H1 (cell line): ENCODE data around the gene FITM1. TPM values are rescaled to one million over a fixed set of nuclear protein-coding genes. Genes with fewer than 3 reads are reported as not detected.

ENCODE experiments used
- CTCF ChIA-PET: fragments of 300-600 bp; sonication (Branson Sonifier 250); formaldehyde crosslinking; loops from one replicate; lab custom pipeline; 2021; ENCODE audit not compliant: partially characterized antibody; lab: Charles Lee
- POLR2A ChIA-PET: fragments of 300-600 bp; sonication (Branson Sonifier 250); formaldehyde crosslinking; loops from one replicate; lab custom pipeline; 2021; ENCODE audit warnings: inconsistent platforms; ENCODE audit not compliant: partially characterized antibody; lab: Charles Lee
- DNase-seq, 2 experiments: peaks; one replicate each; pipeline versions ENCODE4 v3.0.0 to v3.0.0-alpha.2; 2010 to 2022; ENCODE audit warnings: low spot score in 2 of 2, low read depth in 1 of 2, mixed read lengths in 1 of 2
- FAIRE-seq: peaks from 2 replicates; lab custom pipeline; 2011; peaks lifted over from hg19 to GRCh38; lab: Jason Lieb, UNC
- H2AFZ ChIP-seq: 2 replicates; pipeline ENCODE4 v1.8.1; 2012; ENCODE audit warnings: low read length, inconsistent platforms
- H2AK5ac ChIP-seq: 2 replicates; pipeline ENCODE4 v1.6.1; 2013; ENCODE audit warnings: low read depth, low read length
- H2BK120ac ChIP-seq: replicated peaks from 2 replicates; pipeline ENCODE3; 2013; ENCODE audit warnings: low read depth, low read length, inconsistent platforms
- H2BK12ac ChIP-seq: 2 replicates; pipeline ENCODE4 v1.6.1; 2013; ENCODE audit warnings: low read depth, low read length
- H2BK15ac ChIP-seq: 2 replicates; pipeline ENCODE4 v1.6.1; 2013; ENCODE audit warnings: low read length
- H2BK20ac ChIP-seq: 2 replicates; pipeline ENCODE4 v1.6.1; 2013; ENCODE audit warnings: low read length
- H2BK5ac ChIP-seq: 2 replicates; pipeline ENCODE4 v1.6.1; 2013; ENCODE audit warnings: low read depth, low read length
- H3K14ac ChIP-seq: 2 replicates; pipeline ENCODE4 v1.6.1; 2013; ENCODE audit warnings: inconsistent platforms; ENCODE audit not compliant: insufficient read length
- H3K18ac ChIP-seq: 2 replicates; pipeline ENCODE4 v1.6.1; 2013; ENCODE audit warnings: low read length; ENCODE audit errors: extremely low read depth
- H3K23ac ChIP-seq: 2 replicates; pipeline ENCODE4 v1.6.1; 2013; ENCODE audit warnings: inconsistent platforms; ENCODE audit not compliant: insufficient read length
- H3K23me2 ChIP-seq: 2 replicates; pipeline ENCODE4 v1.6.1; 2013; ENCODE audit warnings: low read depth, low read length
- H3K27ac ChIP-seq: 2 replicates; pipeline ENCODE4 v1.6.1; 2011; ENCODE audit warnings: low read depth, low read length, inconsistent platforms
- H3K27me3 ChIP-seq, 4 experiments: replicated peaks in 1 of 4; 1 replicate in 1 of 4; 2 replicates in 3 of 4; pipeline versions ENCODE4 v1.6.1 to v1.8.1; 2011 to 2013; ENCODE audit warnings: low read length in 3 of 4, mild to moderate bottlenecking in 3 of 4, inconsistent platforms in 2 of 4, mixed read lengths in 2 of 4, moderate library complexity in 1 of 4; ENCODE audit not compliant: control insufficient read depth in 3 of 4, insufficient read depth in 3 of 4; ENCODE audit errors: extremely low read depth in 1 of 4
- H3K36me3 ChIP-seq, 4 experiments: 2 replicates each; pipeline versions ENCODE4 v1.6.1 to v1.8.1; 2011 to 2013; ENCODE audit warnings: mild to moderate bottlenecking in 4 of 4, low read length in 3 of 4, moderate library complexity in 2 of 4, control low read depth in 1 of 4, inconsistent platforms in 1 of 4; ENCODE audit not compliant: insufficient read depth in 4 of 4, control insufficient read depth in 2 of 4
- H3K4ac ChIP-seq: replicated peaks from 2 replicates; pipeline ENCODE3; 2013; ENCODE audit warnings: low read length, low read depth, mixed read lengths, inconsistent platforms; ENCODE audit not compliant: insufficient read length
- H3K4me1 ChIP-seq, 4 experiments: replicated peaks in 1 of 4; 1 replicate in 1 of 4; 2 replicates in 3 of 4; pipeline versions ENCODE4 v1.6.1 to v1.8.1; 2011 to 2013; ENCODE audit warnings: low read length in 3 of 4, inconsistent platforms in 2 of 4, mixed read lengths in 1 of 4; ENCODE audit not compliant: insufficient read depth in 4 of 4, control insufficient read depth in 3 of 4
- H3K4me2 ChIP-seq, 2 experiments: 2 replicates each; pipeline versions ENCODE4 v1.6.1 to v1.8.1; 2011 to 2013; ENCODE audit warnings: low read depth in 2 of 2, low read length in 2 of 2, control low read depth in 1 of 2, inconsistent platforms in 1 of 2, mild to moderate bottlenecking in 1 of 2; ENCODE audit not compliant: insufficient read depth in 1 of 2
- H3K4me3 ChIP-seq, 4 experiments: fragments of 200-600, 300-600 bp in 1 of 4; sonication (generic), shearing (Covaris generic), sonication (Bioruptor Twin) in 1 of 4; 2 replicates each; pipeline versions ENCODE4 v1.5.1 to v1.8.1; 2011 to 2016; ENCODE audit warnings: low read length in 4 of 4, low read depth in 3 of 4, control low read depth in 2 of 4, inconsistent platforms in 2 of 4, mild to moderate bottlenecking in 2 of 4, mixed read lengths in 1 of 4, moderate library complexity in 1 of 4; ENCODE audit not compliant: insufficient read depth in 2 of 4; ENCODE audit errors: extremely low read depth in 1 of 4
- H3K56ac ChIP-seq: replicated peaks from 2 replicates; pipeline ENCODE3; 2013; ENCODE audit warnings: low read depth, mild to moderate bottlenecking, mixed read lengths, low read length, inconsistent platforms; ENCODE audit not compliant: insufficient read length
- H3K79me1 ChIP-seq: 2 replicates; pipeline ENCODE4 v1.6.1; 2013; ENCODE audit warnings: low read depth, low read length, control low read depth
- H3K79me2 ChIP-seq, 2 experiments: 2 replicates each; pipeline versions ENCODE4 v1.6.1 to v1.8.1; 2012 to 2013; ENCODE audit warnings: low read length in 2 of 2, mild to moderate bottlenecking in 2 of 2, inconsistent platforms in 1 of 2; ENCODE audit not compliant: insufficient read depth in 2 of 2, control insufficient read depth in 1 of 2
- H3K9ac ChIP-seq, 4 experiments: replicated peaks in 1 of 4; 1 replicate in 1 of 4; 2 replicates in 3 of 4; pipeline versions ENCODE4 v1.6.1 to v1.8.1; 2011 to 2013; ENCODE audit warnings: low read depth in 3 of 4, low read length in 3 of 4, control low read depth in 2 of 4, mild to moderate bottlenecking in 2 of 4, moderate library complexity in 2 of 4, inconsistent platforms in 1 of 4; ENCODE audit errors: extremely low read depth in 1 of 4
- H3K9me3 ChIP-seq, 2 experiments: 2 replicates each; pipeline versions ENCODE4 v1.6.1 to v1.8.1; 2012 to 2013; ENCODE audit warnings: mild to moderate bottlenecking in 2 of 2, moderate library complexity in 2 of 2, control low read depth in 1 of 2, inconsistent platforms in 1 of 2, low read depth in 1 of 2, low read length in 1 of 2, mixed read lengths in 1 of 2; ENCODE audit not compliant: insufficient read depth in 2 of 2
- H4K20me1 ChIP-seq, 2 experiments: replicated peaks in 1 of 2; 2 replicates each; pipeline versions ENCODE3 to v1.8.1; 2011 to 2013; ENCODE audit warnings: inconsistent platforms in 2 of 2, low read length in 2 of 2, mild to moderate bottlenecking in 1 of 2; ENCODE audit not compliant: insufficient read depth in 2 of 2, control insufficient read depth in 1 of 2
- H4K5ac ChIP-seq: 2 replicates; pipeline ENCODE4 v1.6.1; 2013; ENCODE audit warnings: low read length, low read depth, mixed read lengths, inconsistent platforms; ENCODE audit not compliant: insufficient read length
- H4K8ac ChIP-seq: 2 replicates; pipeline ENCODE4 v1.8.0; 2013; ENCODE audit warnings: mild to moderate bottlenecking, moderate library complexity, low read length, inconsistent platforms; ENCODE audit not compliant: insufficient read depth; ENCODE audit errors: extremely low read depth
- H4K91ac ChIP-seq: replicated peaks from 2 replicates; pipeline ENCODE3; 2013; ENCODE audit warnings: low read length, mixed read lengths, inconsistent platforms; ENCODE audit not compliant: insufficient read length
- KDM4A ChIP-seq: IDR thresholded peaks from one replicate; pipeline ENCODE4 v1.7.1; 2012; ENCODE audit warnings: low read depth, mild to moderate bottlenecking, moderate library complexity, low read length, inconsistent platforms; ENCODE audit not compliant: severe bottlenecking
- RNF2 ChIP-seq: fragments of 200-900, 300-1000 bp; sonication (generic); IDR thresholded peaks from 2 replicates; pipeline ENCODE4 v1.7.1; 2016; ENCODE audit warnings: borderline replicate concordance, low read depth, mild to moderate bottlenecking, antibody characterized with exemption, low read length; ENCODE audit not compliant: poor library complexity, severe bottlenecking; ENCODE audit errors: missing control alignments
- SRF ChIP-seq: IDR thresholded peaks from 2 replicates; pipeline ENCODE4 v1.6.1; 2011; ENCODE audit warnings: mild to moderate bottlenecking, low read depth, low read length, moderate library complexity
- WGBS, 2 experiments: shearing (Covaris generic) in 1 of 2; methylation state at CpG; one replicate each; pipeline versions ENCODE4 v1.1.6 to v1.1.7; 2013 to 2015; ENCODE audit warnings: low lambda C conversion rate in 2 of 2, mixed read lengths in 2 of 2, inconsistent platforms in 1 of 2, low coverage in 1 of 2, missing lambda C conversion rate in 1 of 2; ENCODE audit not compliant: insufficient replicate concordance in 2 of 2, insufficient coverage in 1 of 2, insufficient read length in 1 of 2; ENCODE audit errors: extremely low coverage in 1 of 2, missing lambda C conversion rate in 1 of 2; 5-methylcytosine and 5-hydroxymethylcytosine counted together
- polyA plus RNA-seq, 7 experiments: library from polyadenylated mRNA; depleted of rRNA in 3 of 7; stranded (reverse) in 5 of 7; unstranded in 2 of 7; fragments of >200 nt in 5 of 7; fragments of 200-250 nt in 2 of 7; gene quantifications; 1 replicate in 5 of 7; 2 replicates in 1 of 7; 4 replicates in 1 of 7; pipeline versions ENCODE4 v1.2.1 to v1.2.3, GENCODE V29; 2011 to 2013; ENCODE audit warnings: missing spikeins in 2 of 7, mixed read lengths in 2 of 7
- total RNA-seq: library from RNA; stranded (reverse); fragmentation: NEBNext Ultra II Directional; extraction: Animal tissue kit (Norgen Biotek cat#: 25700); gene quantifications from 2 replicates; pipeline ENCODE4 v1.2.1, GENCODE V29; 2021
- TF ChIP-seq, protein P1 (sequence below): IDR thresholded peaks from 2 replicates; pipeline ENCODE4 v1.6.1; 2012; ENCODE audit warnings: inconsistent platforms
- TF ChIP-seq, protein P2 (sequence below): IDR thresholded peaks from 2 replicates; pipeline ENCODE4 v1.6.1; 2012; ENCODE audit warnings: low read length, inconsistent platforms

FITM1 gene
- total and polyA plus RNA-seq, 2 of the 8 experiments (the other 6 are each of a cell fraction or from before 2014, with no cell fraction given), result 0.53 to 0.76 TPM

DNA sequence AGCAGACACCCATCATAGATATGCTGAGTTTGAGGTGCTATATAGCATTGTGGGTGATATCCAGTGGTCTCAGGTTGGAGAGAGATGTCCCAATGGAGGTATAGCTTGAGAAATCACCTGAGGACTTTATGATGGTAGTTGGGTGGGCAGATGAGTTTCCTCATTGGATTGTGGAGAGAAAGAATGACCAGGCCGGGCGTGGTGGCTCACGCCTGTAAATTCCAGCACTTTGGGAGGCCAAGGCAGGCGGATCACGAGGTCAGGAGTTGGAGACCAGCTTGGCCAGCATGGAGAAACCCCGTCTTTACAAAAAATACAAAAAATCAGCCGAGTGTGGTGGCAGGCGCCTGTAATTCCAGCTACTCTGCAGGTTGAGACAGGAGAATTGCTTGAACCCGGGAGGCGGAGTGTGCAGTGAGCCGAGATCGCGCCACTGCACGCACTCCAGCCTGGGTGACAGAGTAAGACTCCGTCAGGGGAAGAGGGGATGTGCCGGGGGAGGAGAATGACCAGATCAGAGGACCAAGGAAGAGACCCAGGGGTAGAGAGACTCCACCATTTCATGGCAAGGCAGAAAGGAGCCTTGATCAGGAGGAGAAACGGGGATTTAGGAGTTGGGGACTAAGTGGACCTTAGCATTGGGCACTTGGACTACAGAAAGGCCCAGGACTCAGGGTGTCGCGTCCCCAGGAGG lies 37.1 kb upstream of the FITM1 start:
- 74% methylated on average over 19 of the region's 19 CpGs; no CpG with 5 or more reads in 1 of the 2 experiments for WGBS, 2 experiments
- Histone ChIP-seq H2BK12ac (peak overlapping the region; percentile 99), H2BK120ac (peak overlapping the region; percentile 86), H3K18ac (peak overlapping the region; percentile 100), H4K20me1 (peaks cover 3 to 7% of the 10 kb centered on the region in 2 experiments), H3K27me3 (no peaks in the 10 kb centered on the region), H2BK20ac (peak overlapping the region; percentile 99), H2BK15ac (peak overlapping the region; percentile 99; the same call in 1 of the 2 replicates), H3K9ac (peak overlapping the region in 3 of 4 experiments; percentile 36 to 74 (median 60); a peak in 6 of 7 replicates), H3K4me2 (peak overlapping the region; percentile 58 to 91; a peak in 3 of 4 replicates), H2AFZ (peak overlapping the region; percentile 98), H3K36me3 (peaks cover 3 to 13% (median 6%) of the 10 kb centered on the region in 4 experiments; a peak in 6 of 8 replicates), H3K4me1 (peaks cover 5 to 13% (median 9%) of the 10 kb centered on the region in 4 experiments), H4K8ac (peak overlapping the region; percentile 81; the same call in 1 of the 2 replicates), H4K91ac (peak overlapping the region; percentile 93), H3K4ac (peak overlapping the region; percentile 55), H3K9me3 (no peaks in the 10 kb centered on the region), H2AK5ac (peak overlapping the region; percentile 100), H3K4me3 (peak overlapping the region; percentile 9 to 43 (median 32); a peak in 6 of 8 replicates), H3K23me2 (peaks cover 8% of the 10 kb centered on the region), H4K5ac (peak overlapping the region; percentile 49), H3K79me2 (peaks cover 0 to 21% of the 10 kb centered on the region in 2 experiments; a peak in 2 of 4 replicates), H3K23ac (no peak overlapping the region), H3K79me1 (peaks cover 5% of the 10 kb centered on the region), H2BK5ac (peak overlapping the region; percentile 99), H3K14ac (no peak overlapping the region), H3K56ac (no peak overlapping the region), H3K27ac (peak overlapping the region; percentile 87; the same call in 1 of the 2 replicates)
- ChIA-PET POLR2A (interaction anchor here (0.8 to 23.9 kb wide), 24 partner anchors 12 to 190 kb away, joined by 3 to 626 read pairs (median 6); partner anchors contain the start of genes CARMIL3, CPNE6, DCAF11 and DHRS4L2), CTCF (interaction anchor here (0.6 to 12.8 kb wide), 8 partner anchors 9 to 69 kb away, joined by 3 to 316 read pairs (median 13); partner anchors contain the start of genes CARMIL3, CPNE6, DCAF11 and NRL)
- no peak for DNase-seq
- TF ChIP-seq, protein P1, sequence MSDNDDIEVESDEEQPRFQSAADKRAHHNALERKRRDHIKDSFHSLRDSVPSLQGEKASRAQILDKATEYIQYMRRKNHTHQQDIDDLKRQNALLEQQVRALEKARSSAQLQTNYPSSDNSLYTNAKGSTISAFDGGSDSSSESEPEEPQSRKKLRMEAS, result no peak
- TF ChIP-seq RNF2 (no peak), KDM4A (peak; percentile 2), SRF (no peak)
- TF ChIP-seq, protein P2, sequence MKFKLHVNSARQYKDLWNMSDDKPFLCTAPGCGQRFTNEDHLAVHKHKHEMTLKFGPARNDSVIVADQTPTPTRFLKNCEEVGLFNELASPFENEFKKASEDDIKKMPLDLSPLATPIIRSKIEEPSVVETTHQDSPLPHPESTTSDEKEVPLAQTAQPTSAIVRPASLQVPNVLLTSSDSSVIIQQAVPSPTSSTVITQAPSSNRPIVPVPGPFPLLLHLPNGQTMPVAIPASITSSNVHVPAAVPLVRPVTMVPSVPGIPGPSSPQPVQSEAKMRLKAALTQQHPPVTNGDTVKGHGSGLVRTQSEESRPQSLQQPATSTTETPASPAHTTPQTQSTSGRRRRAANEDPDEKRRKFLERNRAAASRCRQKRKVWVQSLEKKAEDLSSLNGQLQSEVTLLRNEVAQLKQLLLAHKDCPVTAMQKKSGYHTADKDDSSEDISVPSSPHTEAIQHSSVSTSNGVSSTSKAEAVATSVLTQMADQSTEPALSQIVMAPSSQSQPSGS, result 0 out of 2 replicates have a peak, but pooled peaks have one; percentile 24
- no peak for FAIRE-seq
